Activated naive CD4-positive, alpha-beta T cell treated with anti-CD3 and anti-CD28 coated beads, Interleukin-2, amount 50 U/mL, for 24 hours (primary cell): Measurements from ENCODE around the gene ANO2.
"Not testable (repeated sequence)": the region's sequence is repeated elsewhere in the genome, so short reads cannot be mapped to it uniquely, and the experiment has no call there.

Experiments
- H3K27ac Mint-ChIP-seq: one replicate; pipeline ENCODE4 v1.8.0; 2021; ENCODE audit warnings: mild to moderate bottlenecking, mixed read lengths
- H3K27me3 Mint-ChIP-seq: one replicate; pipeline ENCODE4 v1.8.0; 2021; ENCODE audit warnings: mixed read lengths
- H3K36me3 Mint-ChIP-seq: one replicate; pipeline ENCODE4 v1.8.0; 2021; ENCODE audit warnings: mixed read lengths
- H3K4me1 Mint-ChIP-seq: one replicate; pipeline ENCODE4 v1.8.0; 2021; ENCODE audit warnings: mixed read lengths
- H3K4me3 Mint-ChIP-seq: one replicate; pipeline ENCODE4 v1.8.0; 2021; ENCODE audit warnings: mild to moderate bottlenecking, mixed read lengths
- H3K9me3 Mint-ChIP-seq: one replicate; pipeline ENCODE4 v1.8.0; 2021; ENCODE audit warnings: mixed read lengths

ANO2 gene

DNA sequence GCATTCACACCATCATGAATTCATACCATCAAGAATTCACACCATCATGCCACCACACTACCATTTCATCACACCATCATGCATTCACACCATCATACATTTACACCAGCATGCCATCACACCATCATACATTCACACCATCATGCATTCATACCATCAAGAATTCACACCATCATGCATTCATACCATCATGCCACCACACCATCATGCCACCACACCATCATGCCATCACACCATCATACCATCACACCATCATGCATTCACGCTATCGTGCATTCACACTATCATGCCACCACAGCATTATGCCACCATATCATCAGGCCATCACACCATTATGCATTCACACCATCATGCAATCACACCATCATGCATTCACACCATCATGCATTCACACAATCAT, 79.7 kb downstream of the ANO2 start:
- H3K36me3 Mint-ChIP-seq = no peaks in the 10 kb centered on the region
- no peaks in the 10 kb centered on the region for H3K27me3 Mint-ChIP-seq
- no peaks in the 10 kb centered on the region for H3K4me1 Mint-ChIP-seq
- H3K9me3 Mint-ChIP-seq = no peaks in the 10 kb centered on the region
- no peak overlapping the region for H3K4me3 Mint-ChIP-seq
- H3K27ac Mint-ChIP-seq = no peak overlapping the region

DNA sequence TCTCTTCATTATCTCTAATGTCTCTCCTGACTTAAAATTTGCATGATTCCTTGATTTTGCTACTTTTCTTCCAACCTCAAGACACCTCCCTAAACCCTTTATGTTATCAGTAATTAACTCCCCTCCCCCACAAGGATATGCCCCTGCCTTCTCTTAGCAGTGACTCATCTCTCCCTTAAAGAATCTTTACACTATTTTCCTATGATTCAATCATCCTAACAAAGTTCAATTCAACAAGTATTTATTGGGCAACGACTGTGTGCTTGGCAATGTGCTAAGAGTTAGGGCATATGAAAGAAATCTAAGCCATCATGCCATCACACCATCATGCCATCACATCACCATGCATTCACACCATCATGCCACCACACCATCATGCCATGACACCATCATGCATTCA, 80.1 kb downstream of the ANO2 start:
- no peaks in the 10 kb centered on the region for H3K36me3 Mint-ChIP-seq
- H3K27ac Mint-ChIP-seq = no peak overlapping the region
- H3K4me3 Mint-ChIP-seq = no peak overlapping the region
- H3K27me3 Mint-ChIP-seq = no peaks in the 10 kb centered on the region
- no peaks in the 10 kb centered on the region for H3K4me1 Mint-ChIP-seq
- H3K9me3 Mint-ChIP-seq = no peaks in the 10 kb centered on the region

DNA sequence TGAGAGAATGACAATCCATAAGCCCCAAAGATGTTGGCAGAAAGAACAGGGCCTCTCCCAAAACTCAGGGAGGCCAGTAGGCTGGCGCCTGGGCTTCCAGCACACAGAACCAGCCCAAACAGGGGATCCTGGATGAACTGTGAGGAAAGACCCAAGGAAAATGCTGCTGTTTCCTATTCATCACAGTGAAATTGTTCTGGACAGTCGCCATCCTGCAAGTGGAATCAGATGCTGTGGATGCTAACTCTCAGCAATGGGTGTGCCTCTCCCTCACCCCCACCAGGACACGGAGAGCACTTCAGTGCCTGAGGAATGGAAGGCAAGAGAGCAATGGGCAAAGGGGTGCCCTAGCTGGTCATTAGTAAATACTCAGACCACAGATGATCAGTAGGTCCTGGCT, 80.8 kb downstream of the ANO2 start:
- Mint-ChIP-seq H3K27ac (no peak overlapping the region), H3K4me3 (no peak overlapping the region), H3K9me3 (no peaks in the 10 kb centered on the region), H3K27me3 (no peaks in the 10 kb centered on the region), H3K36me3 (no peaks in the 10 kb centered on the region), H3K4me1 (no peaks in the 10 kb centered on the region)

DNA sequence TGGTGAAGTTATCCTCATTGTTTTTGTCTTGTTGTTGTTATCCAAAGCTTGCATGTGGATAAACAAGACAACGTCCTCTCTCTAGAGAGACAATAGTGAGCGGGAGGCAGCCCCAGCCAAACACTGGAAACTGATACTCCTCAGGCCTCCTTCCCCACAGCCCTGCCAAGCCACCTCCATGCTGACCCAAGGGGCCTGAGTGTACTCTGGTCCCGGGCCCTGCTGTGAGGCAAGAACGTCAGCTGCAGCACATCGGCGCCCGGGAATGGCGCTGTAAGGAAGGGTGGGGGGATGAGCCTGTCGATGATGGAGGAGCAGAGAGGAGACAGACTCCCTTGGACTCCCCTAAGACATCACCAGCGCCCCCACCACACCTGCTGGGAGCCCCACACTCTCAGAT, 83.6 kb downstream of the ANO2 start:
- H3K27me3 Mint-ChIP-seq = peaks cover 2% of the 10 kb centered on the region
- no peaks in the 10 kb centered on the region for H3K4me1 Mint-ChIP-seq
- no peaks in the 10 kb centered on the region for H3K36me3 Mint-ChIP-seq
- H3K4me3 Mint-ChIP-seq = no peak overlapping the region
- H3K27ac Mint-ChIP-seq = no peak overlapping the region
- no peaks in the 10 kb centered on the region for H3K9me3 Mint-ChIP-seq

DNA sequence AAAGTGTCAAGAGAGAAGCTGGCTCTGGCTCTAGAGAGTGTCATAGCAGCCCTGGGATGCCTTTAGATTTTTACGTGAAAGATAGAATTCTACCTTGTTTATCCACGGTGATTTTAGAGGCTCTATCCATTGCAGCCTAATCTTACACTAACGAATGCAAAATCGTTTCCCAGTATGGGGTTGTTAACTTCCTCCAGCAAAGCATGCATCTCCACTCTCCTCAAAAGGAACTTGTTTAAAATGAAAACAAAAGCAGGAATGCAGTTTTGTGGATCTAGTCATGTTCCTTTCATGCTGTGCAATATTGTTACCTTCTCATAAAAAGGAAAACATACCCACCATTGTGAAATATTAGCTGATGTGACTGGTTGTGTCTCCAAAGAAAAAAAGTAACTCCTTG, 88.4 kb downstream of the ANO2 start:
- peaks cover 5% of the 10 kb centered on the region for H3K27me3 Mint-ChIP-seq
- H3K4me1 Mint-ChIP-seq = no peaks in the 10 kb centered on the region
- H3K27ac Mint-ChIP-seq = no peak overlapping the region
- no peak overlapping the region for H3K4me3 Mint-ChIP-seq
- H3K9me3 Mint-ChIP-seq = no peaks in the 10 kb centered on the region
- H3K36me3 Mint-ChIP-seq = no peaks in the 10 kb centered on the region

DNA sequence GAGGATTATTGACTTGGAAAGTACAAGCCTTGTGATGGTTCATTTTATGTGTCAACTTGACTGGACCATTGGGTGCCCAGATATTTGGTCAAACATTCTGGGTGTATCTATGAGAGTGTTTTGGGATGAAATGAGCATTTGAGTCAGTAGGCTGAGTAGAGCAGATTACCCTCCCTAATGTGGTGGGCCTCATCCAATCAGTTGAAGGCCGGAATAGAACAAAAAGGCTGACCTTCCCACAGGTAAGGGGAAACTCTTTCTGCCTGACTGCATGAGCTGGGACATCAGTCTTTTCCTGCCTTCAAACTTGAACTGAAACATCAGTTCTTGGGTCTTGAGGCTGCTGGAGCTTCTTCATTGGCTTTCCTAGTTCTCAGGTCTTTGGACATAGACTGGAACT, 98.1 kb downstream of the ANO2 start:
- H3K27ac Mint-ChIP-seq = no peak overlapping the region
- H3K27me3 Mint-ChIP-seq = peaks cover 9% of the 10 kb centered on the region
- H3K4me3 Mint-ChIP-seq = no peak overlapping the region
- H3K36me3 Mint-ChIP-seq = peaks cover 1% of the 10 kb centered on the region
- H3K4me1 Mint-ChIP-seq = no peaks in the 10 kb centered on the region
- H3K9me3 Mint-ChIP-seq = peaks cover 9% of the 10 kb centered on the region

DNA sequence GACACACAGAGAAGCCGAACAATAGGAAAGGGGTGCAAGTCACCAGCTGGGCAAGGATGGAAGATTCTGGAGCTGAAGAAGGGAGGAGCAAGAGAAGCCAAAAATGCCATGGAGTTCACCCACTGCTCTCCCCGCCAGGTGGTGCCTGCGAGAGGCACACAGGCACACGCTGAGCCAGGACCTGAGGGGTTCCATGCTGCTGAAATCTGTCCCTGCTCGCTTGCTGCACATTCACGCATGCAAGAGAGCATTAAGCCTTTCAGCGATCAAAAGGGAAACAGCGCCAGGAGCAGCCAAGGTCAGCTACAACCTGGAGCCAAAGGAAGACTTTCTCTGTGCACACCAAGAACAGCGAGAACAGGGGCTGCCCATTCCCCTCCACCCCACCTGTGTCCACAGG, 104.1 kb downstream of the ANO2 start:
- peaks cover 13% of the 10 kb centered on the region for H3K27me3 Mint-ChIP-seq
- H3K36me3 Mint-ChIP-seq = no peaks in the 10 kb centered on the region
- no peak overlapping the region for H3K27ac Mint-ChIP-seq
- no peaks in the 10 kb centered on the region for H3K4me1 Mint-ChIP-seq
- no peak overlapping the region for H3K4me3 Mint-ChIP-seq
- H3K9me3 Mint-ChIP-seq = no peaks in the 10 kb centered on the region

DNA sequence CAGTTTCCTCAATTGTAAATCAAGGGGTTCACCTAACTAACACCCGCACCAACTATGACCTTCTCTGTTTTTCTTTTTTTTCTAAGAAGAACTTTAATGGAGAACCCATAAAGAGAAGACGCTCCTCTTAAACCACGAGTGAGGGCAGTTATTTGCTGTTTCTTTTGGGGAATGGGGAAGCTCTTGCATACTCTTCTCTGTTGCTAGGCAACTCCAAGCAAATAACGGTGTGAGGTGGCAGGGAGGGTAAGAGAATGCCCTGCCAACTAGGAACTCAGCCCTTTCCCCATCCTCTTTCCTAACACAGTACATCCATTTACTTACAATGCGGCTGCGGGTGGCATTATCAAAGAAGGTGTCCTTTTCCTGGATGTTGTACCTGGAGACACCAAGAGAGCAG, 114.9 kb downstream of the ANO2 start:
- H3K27me3 Mint-ChIP-seq = peaks cover 5% of the 10 kb centered on the region
- no peak overlapping the region for H3K27ac Mint-ChIP-seq
- H3K4me3 Mint-ChIP-seq = no peak overlapping the region
- H3K36me3 Mint-ChIP-seq = no peaks in the 10 kb centered on the region
- no peaks in the 10 kb centered on the region for H3K9me3 Mint-ChIP-seq
- H3K4me1 Mint-ChIP-seq = no peaks in the 10 kb centered on the region

DNA sequence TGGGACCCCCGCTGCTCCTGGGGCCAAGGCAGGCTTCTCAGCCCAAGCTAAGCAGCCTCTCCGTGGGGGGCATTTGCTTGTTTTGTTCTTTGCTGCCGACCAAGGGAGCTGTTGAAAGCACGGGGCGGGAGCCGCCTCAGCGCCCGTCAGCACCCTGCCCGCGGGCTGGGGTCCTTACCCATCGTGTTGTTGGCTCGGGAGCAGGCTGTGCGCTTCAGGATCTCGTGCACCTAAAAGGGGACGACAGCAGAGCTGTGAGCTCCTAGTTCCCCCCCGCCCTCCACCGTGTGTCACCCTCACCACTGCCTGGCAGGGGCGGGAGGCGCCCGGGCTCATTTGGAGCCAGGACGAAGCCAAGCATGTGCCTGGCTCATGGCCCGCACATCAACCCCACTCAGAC, 117.5 kb downstream of the ANO2 start:
- no peak overlapping the region for H3K4me3 Mint-ChIP-seq
- no peak overlapping the region for H3K27ac Mint-ChIP-seq
- H3K27me3 Mint-ChIP-seq = peaks cover 7% of the 10 kb centered on the region
- H3K9me3 Mint-ChIP-seq = peaks cover 5% of the 10 kb centered on the region
- H3K36me3 Mint-ChIP-seq = no peaks in the 10 kb centered on the region
- H3K4me1 Mint-ChIP-seq = no peaks in the 10 kb centered on the region

DNA sequence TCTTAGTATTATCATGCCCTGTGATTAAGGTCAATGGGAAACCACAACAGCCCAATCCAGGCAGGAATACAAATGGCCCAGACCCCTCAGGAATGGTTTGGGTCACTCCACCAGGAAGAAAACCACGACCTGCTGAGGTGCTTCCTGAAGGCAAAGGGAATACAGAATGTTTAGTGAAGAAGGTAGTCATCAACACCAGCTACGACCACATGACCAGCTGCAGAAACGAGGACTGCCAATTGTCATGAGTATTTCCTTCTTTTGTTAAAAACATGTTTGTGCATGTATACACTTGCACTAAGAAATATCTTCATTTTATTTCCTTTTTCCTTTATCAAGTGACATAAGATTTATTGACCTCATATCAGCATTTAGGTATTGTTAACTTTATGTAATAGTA, 119.3 kb downstream of the ANO2 start:
- not testable (repeated sequence) for H3K9me3 Mint-ChIP-seq, H3K4me1 Mint-ChIP-seq, H3K4me3 Mint-ChIP-seq, H3K36me3 Mint-ChIP-seq, H3K27ac Mint-ChIP-seq, H3K27me3 Mint-ChIP-seq

DNA sequence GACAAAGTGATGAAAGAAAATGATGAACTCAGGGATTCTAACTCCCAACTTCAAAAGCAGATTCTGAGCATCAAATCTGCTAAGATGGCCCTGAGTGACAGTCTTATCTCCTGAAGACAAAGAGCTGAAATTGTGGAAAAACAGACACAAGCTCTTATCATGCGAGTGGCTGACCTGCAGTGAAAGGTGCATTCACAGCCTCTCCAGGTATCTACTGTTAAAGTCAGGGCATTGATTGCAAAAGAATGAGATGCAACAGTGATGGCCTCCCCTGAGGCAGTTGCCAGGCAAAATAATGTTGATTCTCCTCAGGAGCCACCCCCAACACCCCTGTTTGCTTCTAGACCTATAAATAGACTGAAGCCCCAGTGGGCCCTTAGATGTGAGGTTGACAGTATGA, 126.2 kb downstream of the ANO2 start:
- H3K4me3 Mint-ChIP-seq, H3K27me3 Mint-ChIP-seq, H3K27ac Mint-ChIP-seq, H3K4me1 Mint-ChIP-seq, H3K36me3 Mint-ChIP-seq: not testable (repeated sequence)
- peaks cover 13% of the 10 kb centered on the region for H3K9me3 Mint-ChIP-seq

DNA sequence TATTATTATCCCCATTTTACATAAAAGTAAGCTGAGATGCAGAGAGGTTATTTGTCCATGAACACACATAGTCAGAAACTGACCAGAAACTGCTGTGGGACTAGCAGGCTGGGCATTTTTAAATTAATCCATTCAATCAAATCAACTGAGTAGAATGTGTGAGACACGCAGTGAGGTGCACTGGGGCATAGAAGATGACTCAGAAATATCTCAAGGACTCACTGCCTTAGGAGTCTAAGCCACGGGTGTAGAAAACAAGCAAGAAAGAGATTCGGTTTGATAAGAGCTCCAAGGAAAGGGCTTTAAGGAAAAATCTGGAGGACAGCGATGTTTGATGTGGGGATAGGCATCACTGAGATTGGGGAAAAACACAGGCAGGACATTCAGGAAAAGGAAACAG, 127.8 kb downstream of the ANO2 start:
- H3K36me3 Mint-ChIP-seq = no peaks in the 10 kb centered on the region
- no peak overlapping the region for H3K4me3 Mint-ChIP-seq

DNA sequence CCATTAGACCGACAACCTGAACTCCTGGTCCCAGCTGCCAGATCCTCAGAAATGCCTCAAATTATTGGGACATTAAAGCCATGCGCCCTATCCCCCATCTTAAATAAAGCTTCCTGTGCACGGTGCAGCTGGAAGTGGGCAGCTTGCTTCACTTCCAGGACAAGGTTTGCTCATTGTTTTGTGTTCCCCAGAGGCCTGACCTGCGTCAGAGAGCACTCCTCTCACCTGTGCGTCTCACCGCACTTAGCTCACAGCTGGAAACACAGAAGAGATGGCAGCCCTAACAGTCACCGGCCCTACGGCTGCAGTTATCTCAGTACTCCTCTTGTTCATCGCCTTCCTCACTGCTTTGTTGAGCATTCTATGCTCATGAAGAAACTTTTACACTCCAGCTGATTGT, 135.5 kb downstream of the ANO2 start:
- no peaks in the 10 kb centered on the region for H3K36me3 Mint-ChIP-seq
- H3K4me1 Mint-ChIP-seq = no peaks in the 10 kb centered on the region
- H3K4me3 Mint-ChIP-seq = no peak overlapping the region

More for the DNA sequence above, 127.8 kb downstream of the ANO2 start:
- H3K27ac Mint-ChIP-seq = no peak overlapping the region
- no peaks in the 10 kb centered on the region for H3K4me1 Mint-ChIP-seq
- H3K9me3 Mint-ChIP-seq = peaks cover 13% of the 10 kb centered on the region
- no peaks in the 10 kb centered on the region for H3K27me3 Mint-ChIP-seq

DNA sequence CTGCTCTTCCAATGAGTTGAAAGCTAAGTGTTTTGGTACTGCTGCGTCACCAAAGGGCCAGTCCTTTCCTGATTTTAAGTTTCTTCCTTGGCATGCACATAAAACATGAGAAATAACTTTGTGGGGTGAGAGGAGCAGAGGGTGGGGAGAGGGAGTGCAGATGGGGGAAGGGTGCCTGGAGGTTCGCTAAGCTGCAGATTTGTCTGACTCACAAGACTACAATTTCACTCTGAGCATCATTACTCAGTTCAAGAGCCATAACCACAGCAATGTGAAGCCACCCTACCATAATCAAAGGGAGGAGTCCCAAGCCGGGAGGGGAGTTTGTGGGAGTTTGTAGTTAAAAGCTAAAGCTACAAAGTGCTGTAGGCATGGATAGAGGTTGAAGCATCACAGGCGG, 136.1 kb downstream of the ANO2 start:
- Mint-ChIP-seq H3K27me3 (peaks cover 6% of the 10 kb centered on the region), H3K9me3 (no peaks in the 10 kb centered on the region), H3K4me1 (no peaks in the 10 kb centered on the region), H3K4me3 (no peak overlapping the region), H3K27ac (no peak overlapping the region), H3K36me3 (no peaks in the 10 kb centered on the region)

More for the DNA sequence above, 135.5 kb downstream of the ANO2 start:
- Mint-ChIP-seq H3K27ac (no peak overlapping the region), H3K9me3 (no peaks in the 10 kb centered on the region), H3K27me3 (peaks cover 6% of the 10 kb centered on the region)

DNA sequence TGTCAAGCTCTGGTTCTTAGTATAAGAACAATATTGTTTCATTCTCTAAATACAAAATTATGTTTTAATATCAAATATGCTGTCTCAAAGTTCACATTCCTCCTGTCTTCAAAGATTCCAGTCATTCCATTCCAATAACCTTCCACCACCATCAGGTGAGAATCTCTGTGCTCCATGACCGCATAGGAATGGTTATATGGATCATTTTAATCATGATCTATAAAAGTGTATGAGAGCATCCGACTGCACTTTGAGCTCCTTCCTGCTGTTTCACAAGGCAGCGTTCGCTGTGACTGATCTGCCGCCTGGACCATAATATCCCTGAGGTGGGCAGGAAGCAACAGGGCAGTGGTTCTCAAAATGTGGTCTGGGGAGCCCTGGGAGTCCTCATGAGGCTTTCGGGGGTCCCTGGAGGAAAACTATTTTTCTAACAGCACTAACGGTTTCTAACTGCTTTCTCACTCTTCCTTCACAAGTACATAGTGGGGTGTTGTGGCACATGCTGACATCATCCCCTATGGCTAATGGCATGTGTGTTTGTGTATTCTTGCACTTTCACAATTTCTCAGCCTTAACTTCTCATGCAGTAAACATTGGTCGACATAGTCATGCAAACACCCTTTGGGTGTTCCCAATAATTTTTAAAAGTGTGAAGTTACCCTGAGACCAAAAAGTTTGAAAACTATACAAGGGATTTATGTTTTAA, 137.4 kb downstream of the ANO2 start:
- peaks cover 6% of the 10 kb centered on the region for H3K27me3 Mint-ChIP-seq
- no peak overlapping the region for H3K27ac Mint-ChIP-seq
- no peak overlapping the region for H3K4me3 Mint-ChIP-seq
- H3K9me3 Mint-ChIP-seq = no peaks in the 10 kb centered on the region
- H3K36me3 Mint-ChIP-seq = no peaks in the 10 kb centered on the region
- H3K4me1 Mint-ChIP-seq = no peaks in the 10 kb centered on the region

DNA sequence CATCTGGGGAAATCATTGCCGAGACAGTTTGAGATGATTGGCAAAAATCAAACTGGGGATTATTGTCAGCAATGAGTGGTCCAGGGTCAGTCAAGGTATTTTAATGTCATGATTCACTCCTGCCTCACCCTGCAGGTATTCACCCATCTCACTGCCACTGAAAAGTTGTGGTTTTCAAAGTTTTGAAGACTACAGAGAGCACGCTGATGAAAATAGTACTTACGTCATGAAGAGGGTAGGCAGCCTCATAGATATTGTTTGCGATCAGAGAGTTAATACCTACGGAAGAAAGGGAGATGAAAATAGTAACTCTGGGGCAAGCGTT, 138.0 kb downstream of the ANO2 start:
- no peaks in the 10 kb centered on the region for H3K36me3 Mint-ChIP-seq
- H3K4me3 Mint-ChIP-seq = no peak overlapping the region
- no peaks in the 10 kb centered on the region for H3K4me1 Mint-ChIP-seq
- no peaks in the 10 kb centered on the region for H3K9me3 Mint-ChIP-seq
- H3K27ac Mint-ChIP-seq = no peak overlapping the region
- H3K27me3 Mint-ChIP-seq = peaks cover 6% of the 10 kb centered on the region

DNA sequence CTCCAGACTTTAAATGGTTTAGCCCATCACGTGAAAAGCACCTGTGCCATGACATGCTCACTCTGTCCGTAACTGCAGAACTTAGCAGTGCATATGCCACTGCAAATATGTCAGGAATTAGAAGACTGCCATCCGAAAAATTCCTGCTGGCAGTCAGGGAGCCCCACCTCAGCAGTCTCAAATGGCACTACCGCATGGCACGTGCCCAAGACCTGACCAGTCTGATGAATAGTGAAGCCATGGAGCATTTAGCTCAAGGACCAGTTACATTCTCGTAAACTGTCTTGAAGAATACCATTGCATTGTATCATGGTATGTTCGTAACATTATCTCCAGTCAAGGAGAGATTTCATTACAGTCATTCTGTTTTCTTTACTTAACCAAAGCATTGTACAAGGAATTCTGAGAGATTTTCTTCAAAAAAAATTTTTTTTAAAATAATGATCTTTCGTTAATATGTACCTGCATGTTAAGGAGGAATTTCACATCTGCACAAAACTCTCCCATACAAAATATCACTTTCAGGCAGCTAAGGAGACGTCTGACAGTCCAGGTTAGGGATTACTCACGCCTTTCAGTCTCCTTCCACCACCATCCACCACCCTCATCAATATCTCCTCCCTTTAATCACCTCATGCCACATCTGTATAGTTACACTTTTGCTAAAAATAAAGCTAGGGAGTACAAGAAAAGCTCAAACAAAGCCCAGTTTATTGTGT, 138.5 kb downstream of the ANO2 start:
- Mint-ChIP-seq H3K36me3 (no peaks in the 10 kb centered on the region), H3K4me3 (no peak overlapping the region), H3K9me3 (no peaks in the 10 kb centered on the region), H3K27me3 (peaks cover 4% of the 10 kb centered on the region), H3K4me1 (no peaks in the 10 kb centered on the region), H3K27ac (no peak overlapping the region)
